ENCODE measurements around the gene KMT5C.

DNA sequence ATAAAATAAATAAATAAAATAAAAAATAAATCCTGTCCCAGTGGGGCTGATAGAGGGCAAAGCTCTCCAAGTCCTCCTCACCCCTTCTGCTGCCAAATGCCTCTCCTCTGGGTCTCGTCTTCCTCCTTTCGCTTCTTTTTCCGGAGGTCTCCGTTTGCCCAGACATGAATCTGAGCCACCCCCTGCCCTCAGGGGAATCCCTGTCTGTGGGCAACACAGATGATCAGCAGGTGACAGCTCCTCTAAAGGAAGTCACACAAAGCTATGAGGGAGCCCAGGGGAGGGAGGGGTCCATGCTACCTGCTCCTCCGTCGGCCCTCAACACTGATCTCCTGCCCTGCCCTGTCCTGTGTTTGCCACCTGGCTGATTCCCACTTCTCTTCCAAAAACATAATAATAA is 15.0 kb upstream of the KMT5C start:
- TF ChIP-seq, protein P1, sequence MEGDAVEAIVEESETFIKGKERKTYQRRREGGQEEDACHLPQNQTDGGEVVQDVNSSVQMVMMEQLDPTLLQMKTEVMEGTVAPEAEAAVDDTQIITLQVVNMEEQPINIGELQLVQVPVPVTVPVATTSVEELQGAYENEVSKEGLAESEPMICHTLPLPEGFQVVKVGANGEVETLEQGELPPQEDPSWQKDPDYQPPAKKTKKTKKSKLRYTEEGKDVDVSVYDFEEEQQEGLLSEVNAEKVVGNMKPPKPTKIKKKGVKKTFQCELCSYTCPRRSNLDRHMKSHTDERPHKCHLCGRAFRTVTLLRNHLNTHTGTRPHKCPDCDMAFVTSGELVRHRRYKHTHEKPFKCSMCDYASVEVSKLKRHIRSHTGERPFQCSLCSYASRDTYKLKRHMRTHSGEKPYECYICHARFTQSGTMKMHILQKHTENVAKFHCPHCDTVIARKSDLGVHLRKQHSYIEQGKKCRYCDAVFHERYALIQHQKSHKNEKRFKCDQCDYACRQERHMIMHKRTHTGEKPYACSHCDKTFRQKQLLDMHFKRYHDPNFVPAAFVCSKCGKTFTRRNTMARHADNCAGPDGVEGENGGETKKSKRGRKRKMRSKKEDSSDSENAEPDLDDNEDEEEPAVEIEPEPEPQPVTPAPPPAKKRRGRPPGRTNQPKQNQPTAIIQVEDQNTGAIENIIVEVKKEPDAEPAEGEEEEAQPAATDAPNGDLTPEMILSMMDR (conservative IDR thresholded peaks at IDR 0.05; ENCODE audit: low read length) = no peak
- TF ChIP-seq EZH2phosphoT487 (IDR thresholded peaks at IDR 0.05; ENCODE audit: borderline replicate concordance) = no peak
